Prostate gland (tissue), 2 donors: ENCODE results near the gene SH3BGRL.

ENCODE experiments used
- POLR2AphosphoS5 ChIP-seq: sonication (generic); formaldehyde crosslinking; IDR thresholded peaks from one replicate; pipeline ENCODE4 v1.6.1; 2017; ENCODE audit warnings: antibody characterized with exemption
- TF ChIP-seq, protein P1 (sequence below), 4 experiments: fragments of 200-600 bp in 2 of 4; fragments of 450-650 bp in 2 of 4; sonication (generic) in 2 of 4; IDR thresholded peaks; 1 replicate in 3 of 4; 2 replicates in 1 of 4; pipeline ENCODE4 v1.5.1; 2016 to 2019; ENCODE audit warnings: antibody characterized with exemption in 4 of 4, mild to moderate bottlenecking in 2 of 4, moderate library complexity in 2 of 4

DNA sequence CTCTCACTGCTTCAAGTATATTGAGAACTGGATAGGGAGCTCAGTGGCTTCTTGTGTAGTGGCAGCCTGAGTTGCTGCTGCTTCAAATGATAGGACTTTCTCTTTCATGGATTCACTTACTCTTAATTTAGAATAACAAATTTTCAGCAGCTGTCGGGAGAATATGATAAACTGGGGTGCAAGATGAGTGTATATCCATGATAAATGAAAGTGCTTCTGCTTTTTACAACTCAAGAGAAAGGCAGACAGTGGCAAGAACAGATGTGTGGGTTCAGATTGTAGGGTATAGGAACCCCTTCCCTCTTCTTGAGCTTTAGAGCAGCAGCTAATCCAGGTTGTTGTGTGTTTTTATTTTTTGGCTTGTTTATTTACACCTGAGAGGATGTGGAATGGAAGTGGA lies 1.0 kb downstream of the SH3BGRL start:
- no peak for TF ChIP-seq POLR2AphosphoS5
- TF ChIP-seq, protein P1, sequence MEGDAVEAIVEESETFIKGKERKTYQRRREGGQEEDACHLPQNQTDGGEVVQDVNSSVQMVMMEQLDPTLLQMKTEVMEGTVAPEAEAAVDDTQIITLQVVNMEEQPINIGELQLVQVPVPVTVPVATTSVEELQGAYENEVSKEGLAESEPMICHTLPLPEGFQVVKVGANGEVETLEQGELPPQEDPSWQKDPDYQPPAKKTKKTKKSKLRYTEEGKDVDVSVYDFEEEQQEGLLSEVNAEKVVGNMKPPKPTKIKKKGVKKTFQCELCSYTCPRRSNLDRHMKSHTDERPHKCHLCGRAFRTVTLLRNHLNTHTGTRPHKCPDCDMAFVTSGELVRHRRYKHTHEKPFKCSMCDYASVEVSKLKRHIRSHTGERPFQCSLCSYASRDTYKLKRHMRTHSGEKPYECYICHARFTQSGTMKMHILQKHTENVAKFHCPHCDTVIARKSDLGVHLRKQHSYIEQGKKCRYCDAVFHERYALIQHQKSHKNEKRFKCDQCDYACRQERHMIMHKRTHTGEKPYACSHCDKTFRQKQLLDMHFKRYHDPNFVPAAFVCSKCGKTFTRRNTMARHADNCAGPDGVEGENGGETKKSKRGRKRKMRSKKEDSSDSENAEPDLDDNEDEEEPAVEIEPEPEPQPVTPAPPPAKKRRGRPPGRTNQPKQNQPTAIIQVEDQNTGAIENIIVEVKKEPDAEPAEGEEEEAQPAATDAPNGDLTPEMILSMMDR (IDR thresholded peaks at IDR 0.05), result no peak
